ENCODE measurements around the gene KCNK1.
"Not testable (repeated sequence)": the region's sequence is repeated elsewhere in the genome, so short reads cannot be mapped to it uniquely, and the experiment has no call there.

Gene KCNK1

DNA sequence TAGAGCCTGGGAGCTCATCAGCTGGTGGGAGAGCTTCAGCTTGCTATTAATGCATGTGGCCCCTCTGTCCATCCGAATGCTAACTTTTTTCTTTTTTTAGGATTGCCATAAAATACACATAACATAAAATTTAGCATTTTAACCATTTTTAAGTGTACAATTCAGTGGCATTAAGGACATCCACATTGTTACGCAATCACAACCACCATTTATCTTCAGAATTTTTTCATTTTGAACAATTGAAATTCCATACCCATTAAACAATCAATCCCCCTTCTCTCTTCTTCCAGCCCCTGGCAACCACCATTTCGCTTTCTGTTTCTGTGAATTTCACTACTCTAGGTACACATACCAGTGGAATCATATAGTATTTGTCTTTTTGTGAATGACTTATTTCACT lies 4.9 kb upstream of the KCNK1 start:
- no peak for DNase-seq

DNA sequence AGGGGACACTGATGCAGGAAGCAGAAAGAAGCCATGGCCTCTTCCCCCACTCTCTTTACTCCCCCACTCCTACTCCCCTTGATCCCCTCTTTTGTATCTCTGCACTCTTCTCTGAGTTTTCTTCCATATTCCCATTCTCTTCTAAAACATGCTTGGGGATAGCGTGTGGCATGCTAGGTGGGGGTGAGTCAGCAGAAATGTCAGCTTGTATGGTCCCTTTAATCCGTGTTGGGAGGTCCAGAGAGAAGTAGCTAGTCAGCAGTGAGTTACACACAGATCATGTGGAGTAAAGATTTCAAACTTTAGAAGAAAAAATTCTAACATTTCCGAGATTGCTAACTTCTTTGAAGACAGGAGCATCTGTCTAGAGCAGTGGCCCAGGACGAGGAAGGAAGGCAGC lies 4.0 kb upstream of the KCNK1 start:
- DNase-seq: no peak

DNA sequence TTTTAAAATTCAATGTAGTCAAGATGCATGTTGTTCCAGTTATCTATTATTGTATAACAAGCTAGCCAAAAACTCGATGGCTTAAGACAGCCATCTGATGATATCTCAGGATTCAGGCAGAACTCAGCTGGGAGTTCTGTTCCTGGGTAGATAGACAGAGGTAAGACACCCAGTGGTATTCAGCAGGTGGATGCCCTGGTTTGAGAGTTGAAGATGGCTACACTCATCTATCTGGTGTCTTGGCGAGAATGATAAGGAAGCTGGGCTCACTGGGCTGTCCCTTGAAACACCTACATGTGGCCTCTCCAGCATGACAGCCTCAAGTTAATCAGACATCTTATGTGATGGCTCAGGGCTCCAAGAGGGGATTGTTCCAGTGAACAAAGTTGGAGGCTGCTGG lies 3.3 kb upstream of the KCNK1 start:
- DNase-seq: no peak

GRCh38 chr1:233611363-233611762 lies 2.5 kb upstream of the KCNK1 start:
- DNase-seq: not testable (repeated sequence)

GRCh38 chr1:233614173-233614742 lies 352 bp downstream of the KCNK1 start:
- no peak for DNase-seq

DNA sequence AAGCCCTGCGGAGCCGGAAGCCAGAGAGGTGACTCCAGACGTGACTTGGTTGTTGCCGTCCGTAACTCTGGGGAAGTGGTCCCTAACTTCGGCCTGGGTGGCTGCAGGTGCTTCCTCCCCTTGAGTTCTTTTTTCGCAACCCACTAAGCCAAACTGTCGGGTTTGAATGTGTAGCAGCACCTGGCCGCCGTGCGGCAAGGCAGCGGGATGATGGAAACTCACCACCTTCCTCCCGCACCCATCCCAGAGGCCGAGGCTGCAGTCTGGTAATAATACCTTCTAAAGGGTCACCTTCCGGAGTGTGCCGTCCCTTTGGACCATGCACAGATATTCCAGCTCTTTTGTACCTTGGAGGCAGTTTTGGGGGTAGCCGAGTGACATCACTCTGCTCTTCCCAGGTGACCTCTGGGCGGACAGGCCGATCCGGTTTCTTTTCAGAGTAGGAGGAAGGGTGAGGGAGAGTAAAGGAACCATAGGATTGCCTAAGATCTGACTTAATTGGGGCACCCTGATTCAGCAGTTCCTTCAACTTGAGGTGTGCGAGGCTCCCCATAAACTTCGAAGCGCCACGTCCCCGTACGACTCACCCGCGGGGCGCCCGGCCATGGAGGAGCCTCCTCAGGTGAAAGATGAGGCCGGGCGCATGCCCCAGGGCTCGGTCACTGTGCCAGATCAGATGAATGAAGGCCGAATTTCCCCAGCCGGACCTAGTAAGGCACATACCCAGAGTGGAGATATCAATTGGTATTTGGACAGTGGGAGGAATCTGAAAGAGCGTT lies 1.0 kb downstream of the KCNK1 start:
- DNase-seq: no peak

DNA sequence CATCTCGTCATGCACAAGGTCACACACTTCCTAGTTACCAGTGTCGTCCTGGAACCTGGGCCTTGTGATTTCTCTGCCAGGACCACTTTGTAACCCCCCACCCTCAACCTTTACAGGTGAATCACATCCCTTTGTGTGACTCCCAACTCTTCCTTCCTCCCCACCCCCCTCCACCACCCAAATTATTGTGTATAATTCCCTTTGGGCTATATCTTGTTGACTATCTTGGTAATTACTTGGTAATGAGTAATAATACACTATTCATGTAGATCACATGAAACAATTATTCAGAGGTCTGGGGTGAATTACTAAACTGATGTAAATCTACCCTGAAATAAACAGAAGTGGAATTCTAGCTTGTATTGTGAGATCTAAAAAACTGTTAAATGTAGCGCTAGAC lies 1.7 kb downstream of the KCNK1 start:
- DNase-seq: no peak

DNA sequence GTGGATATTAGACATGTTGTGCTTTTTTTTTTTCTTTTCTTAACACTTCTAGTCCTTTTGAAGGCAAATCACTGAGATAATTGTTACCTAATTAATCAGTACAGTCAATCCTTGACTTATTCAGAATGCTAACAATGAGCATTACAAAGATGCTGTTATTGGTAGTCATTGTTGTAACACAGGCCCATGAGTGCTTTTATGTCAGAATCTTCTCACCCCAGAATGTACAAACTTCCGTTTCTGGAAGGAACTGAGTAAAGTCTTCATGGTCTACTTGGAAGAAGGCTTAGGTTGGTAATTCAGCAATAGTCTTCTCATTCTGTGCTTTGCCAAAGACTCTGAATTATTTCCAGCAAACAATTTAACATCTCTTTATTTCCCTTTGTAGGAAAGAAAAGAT lies 3.1 kb downstream of the KCNK1 start:
- DNase-seq: no peak

DNA sequence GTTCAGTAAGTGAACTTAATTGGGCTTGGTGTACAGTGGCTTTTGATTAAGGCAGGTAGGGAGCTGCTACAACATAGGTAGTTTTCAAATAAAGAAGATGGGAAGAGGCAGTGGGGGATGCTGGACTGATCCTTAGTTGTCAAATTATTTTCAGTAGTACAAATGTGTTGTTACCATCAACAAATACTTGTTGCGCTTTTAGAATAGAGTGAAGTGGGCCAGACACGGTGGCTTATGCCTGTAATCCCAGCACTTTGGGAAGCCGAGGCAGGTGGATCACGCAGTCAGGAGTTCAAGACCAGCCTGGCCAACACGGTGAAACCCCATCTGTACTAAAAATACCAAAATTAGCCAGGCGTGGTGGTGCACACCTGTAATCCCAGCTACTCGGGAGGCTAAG lies 5.5 kb downstream of the KCNK1 start:
- not testable (repeated sequence) for DNase-seq

- no peak for DNase-seq
Observed at GRCh38 chr1:233620065-233620464, 6.2 kb downstream of the KCNK1 start.

GRCh38 chr1:233621923-233622322 lies 8.0 kb downstream of the KCNK1 start:
- DNase-seq: no peak

- no peak for DNase-seq
Observed at GRCh38 chr1:233624289-233624688, 10.4 kb downstream of the KCNK1 start.

GRCh38 chr1:233625087-233625486 lies 11.2 kb downstream of the KCNK1 start:
- DNase-seq: no peak

DNA sequence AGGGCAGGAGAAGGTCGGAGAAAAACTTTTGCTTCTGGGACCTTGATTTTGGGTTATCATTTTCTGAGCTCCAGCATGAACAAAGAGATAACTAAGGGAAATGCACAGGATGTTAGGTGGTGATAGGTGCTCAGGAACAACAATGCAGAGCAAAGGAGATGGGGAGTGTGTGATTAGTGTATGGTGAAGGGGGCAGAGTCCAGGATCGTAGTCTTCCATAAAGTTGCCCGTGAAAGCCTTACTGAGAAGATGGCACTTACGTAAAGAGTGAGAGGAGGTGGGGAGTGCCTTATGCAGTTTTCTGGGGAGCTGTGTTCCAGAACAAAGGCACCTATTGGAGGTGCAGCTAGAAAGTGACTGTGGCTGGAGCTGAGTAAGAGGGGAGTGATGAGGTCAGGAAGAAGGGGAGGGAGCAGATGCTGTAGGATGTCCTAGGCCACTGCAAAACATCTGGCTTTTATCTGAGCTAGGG lies 11.6 kb downstream of the KCNK1 start:
- no peak for DNase-seq

- no peak for DNase-seq
Observed at GRCh38 chr1:233627376-233627775, 13.5 kb downstream of the KCNK1 start.

DNA sequence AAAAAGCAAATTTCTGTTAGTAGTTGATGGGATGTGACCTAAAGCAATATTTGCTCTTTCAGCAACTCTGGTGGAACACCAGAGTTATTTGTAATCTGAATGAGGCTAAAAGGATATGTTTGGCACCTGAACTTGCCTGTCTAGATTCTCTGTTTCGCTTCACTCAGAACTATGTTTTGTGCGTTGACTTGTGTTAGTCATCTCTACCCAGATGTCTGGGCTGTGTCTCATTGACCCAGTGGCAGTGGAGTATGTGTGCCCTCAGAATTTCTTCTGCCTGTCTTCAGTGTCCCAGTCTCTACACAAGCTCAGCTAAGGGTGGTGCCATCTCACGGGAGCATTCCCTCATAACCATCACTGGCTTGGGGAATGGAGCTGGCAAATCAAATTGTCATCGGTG lies 13.9 kb downstream of the KCNK1 start:
- DNase-seq: no peak

DNA sequence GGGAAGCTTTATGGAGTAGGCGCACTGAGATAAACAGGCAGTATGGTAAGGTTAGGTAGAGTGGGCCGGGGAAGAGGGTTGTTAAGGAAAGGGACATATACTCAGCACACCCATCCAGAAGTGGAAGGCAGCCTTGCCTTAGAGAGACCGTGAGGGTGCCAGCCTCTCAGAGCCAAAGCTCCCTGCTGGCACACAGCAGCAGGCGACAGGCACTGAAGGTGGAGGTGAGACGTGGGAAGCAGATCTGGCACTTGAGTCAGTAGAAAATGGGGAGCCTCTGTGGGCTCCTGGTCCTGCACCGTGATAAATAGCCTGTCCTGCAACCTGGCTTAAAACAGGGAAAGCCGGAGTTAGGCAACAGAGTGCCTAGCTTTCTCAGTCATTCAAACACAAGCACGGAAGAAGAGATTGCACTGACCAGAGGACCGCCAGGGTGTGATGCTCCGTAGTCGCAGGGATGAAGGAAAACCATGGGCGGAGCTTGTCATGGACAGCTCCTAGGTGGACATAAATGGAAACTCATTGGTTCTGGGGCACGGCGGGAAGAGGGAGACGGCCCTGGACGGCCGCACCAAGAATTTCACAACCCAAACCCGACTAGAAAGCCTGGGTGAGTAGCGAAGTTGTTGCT lies 15.5 kb downstream of the KCNK1 start:
- no peak for DNase-seq

DNA sequence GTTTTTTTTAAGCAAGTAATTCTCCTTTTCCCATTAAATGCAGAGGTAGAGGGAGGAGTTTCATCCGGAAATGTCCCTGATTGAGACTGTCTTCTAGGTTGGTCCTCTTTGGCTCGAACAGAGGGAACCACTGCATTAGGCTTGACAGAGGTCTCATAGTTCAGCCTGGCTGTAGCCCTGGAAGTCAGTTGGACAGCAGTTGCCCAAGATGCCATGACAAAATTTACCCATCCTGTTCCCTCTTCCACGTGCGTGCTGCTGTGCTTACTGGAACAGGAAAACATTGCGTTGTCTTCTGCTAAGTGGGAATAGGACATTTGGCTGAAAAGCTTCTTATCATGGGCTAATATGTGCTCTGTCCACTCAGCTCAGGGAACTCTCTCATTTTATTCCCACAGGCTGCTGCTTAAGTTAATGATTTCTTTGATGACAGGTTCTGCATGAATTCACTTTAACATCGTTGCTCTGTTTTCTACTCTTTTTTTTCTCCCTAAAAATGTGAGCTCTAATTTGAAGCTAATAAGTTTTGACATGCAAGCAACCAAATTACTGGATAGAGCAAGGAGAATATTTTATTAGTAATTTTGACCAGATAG lies 18.0 kb downstream of the KCNK1 start:
- DNase-seq: no peak

- no peak for DNase-seq
Observed at GRCh38 chr1:233632436-233632835, 18.5 kb downstream of the KCNK1 start.

DNA sequence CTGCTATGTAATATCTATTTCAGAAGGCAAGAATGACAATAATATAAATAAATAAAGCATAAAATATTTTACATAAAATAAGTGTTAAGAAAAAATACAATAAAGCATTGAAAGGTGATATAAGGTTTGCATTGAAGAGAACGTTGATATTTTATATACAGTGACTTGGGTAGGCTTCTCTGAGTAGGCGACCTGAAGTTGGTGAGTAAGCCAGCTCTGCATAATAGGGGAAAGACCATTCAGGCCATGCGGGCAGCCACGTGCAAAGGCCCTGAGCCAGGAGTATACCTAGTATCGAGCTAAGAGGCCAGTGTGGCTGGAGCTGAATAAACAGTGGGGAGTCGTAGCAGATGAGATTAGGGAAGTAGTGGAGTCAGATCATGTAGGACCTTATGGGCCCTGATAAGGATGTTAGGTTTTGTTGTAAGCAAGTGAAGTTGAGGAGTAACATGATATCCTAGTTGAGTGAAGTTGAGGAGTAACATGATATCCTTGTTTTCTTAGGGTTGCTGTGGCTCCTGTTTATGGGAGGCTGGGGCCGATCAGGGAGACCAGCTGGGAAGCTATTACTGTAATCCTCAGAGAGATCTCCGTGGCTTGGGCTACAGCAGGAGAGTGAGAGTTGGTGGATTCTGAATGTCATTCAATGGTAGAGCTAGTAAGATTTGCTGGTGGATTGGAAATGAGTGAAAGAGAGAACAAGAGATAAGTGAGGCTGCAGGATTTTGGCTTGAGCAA lies 22.0 kb downstream of the KCNK1 start:
- no peak for DNase-seq

- no peak for DNase-seq
Observed at GRCh38 chr1:233636503-233636877, 22.6 kb downstream of the KCNK1 start.

GRCh38 chr1:233638513-233638912 lies 24.6 kb downstream of the KCNK1 start:
- no peak for DNase-seq

DNA sequence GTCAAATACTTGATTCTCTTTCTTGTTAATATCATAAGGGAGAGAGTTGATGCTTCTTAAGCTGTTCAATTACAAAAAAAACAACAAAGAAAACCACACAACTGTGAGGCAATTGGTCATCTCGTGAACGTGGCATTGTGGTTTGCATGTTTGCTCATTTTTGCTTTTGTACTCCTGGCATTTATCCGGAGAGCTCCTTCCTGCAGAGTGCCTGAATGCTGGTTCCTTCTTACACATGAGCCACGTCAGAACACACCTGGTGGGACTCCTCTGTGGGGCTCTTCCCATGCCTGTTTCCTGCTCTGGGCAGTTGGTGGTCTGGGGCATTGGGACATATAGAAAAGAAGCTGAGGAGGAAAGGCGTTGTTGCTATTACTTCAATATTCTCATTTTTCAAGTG lies 25.7 kb downstream of the KCNK1 start:
- DNase-seq: no peak

All from stimulated activated naive CD4-positive, alpha-beta T cell (primary cell).